GM12878 (cell line): ENCODE measurements around the gene FGF14. TPM values are rescaled to one million over a fixed set of nuclear protein-coding genes. Genes with fewer than 3 reads are reported as not detected.
A peak's percentile ranks its signal among the peaks of the same experiment; 100 is the strongest.

Source experiments
- ATAC-seq: fragments of 200-7000 bp; cut with Tn5 transposase; 3 replicates; pipeline ENCODE4 v1.9.1; 2020; ENCODE audit warnings: mild to moderate bottlenecking, moderate library complexity
- BruUV-seq: library from RNA; stranded (reverse); fragments of 400-500 nt; replicated peaks from 2 replicates; lab custom pipeline; 2021; lab: Mats Ljungman, UMichigan
- CTCF ChIA-PET: fragments of 300-600 bp; sonication (Branson Sonifier 250); formaldehyde crosslinking; extraction: SDS; loops from one replicate; lab custom pipeline; 2021; ENCODE audit warnings: inconsistent platforms; lab: Yijun Ruan, JAX
- POLR2A ChIA-PET: fragments of 350-600 bp; formaldehyde crosslinking; extraction: SDS; loops from one replicate; lab custom pipeline; 2021; ENCODE audit warnings: inconsistent platforms; lab: Charles Lee
- RAD21 ChIA-PET: fragments of 300-600 bp; sonication (Branson Sonifier 250); formaldehyde crosslinking; loops from one replicate; lab custom pipeline; 2023; ENCODE audit warnings: antibody characterized with exemption; ENCODE audit not compliant: unreplicated experiment; lab: Charles Lee
- SMC1A ChIA-PET: fragments of 300-600 bp; sonication (Branson Sonifier 250); formaldehyde crosslinking; loops from one replicate; lab custom pipeline; 2023; ENCODE audit not compliant: unreplicated experiment, uncharacterized antibody; lab: Charles Lee
- DNase-seq: peaks from one replicate; pipeline ENCODE4 v3.0.0-alpha.2; 2011; ENCODE audit warnings: low read depth, low spot score
- FAIRE-seq: peaks from 3 replicates; lab custom pipeline; 2011; peaks lifted over from hg19 to GRCh38; lab: Jason Lieb, UNC
- H2AFZ ChIP-seq: 2 replicates; pipeline ENCODE4 v1.6.0; 2011; ENCODE audit warnings: low read depth, low read length, control low read depth; ENCODE audit not compliant: control insufficient read depth
- H3K27ac ChIP-seq: 2 replicates; pipeline ENCODE4 v1.5.1; 2011; ENCODE audit warnings: control low read depth; ENCODE audit not compliant: control insufficient read depth, insufficient read depth
- H3K27me3 ChIP-seq, 2 experiments: replicated peaks in 1 of 2; 2 replicates each; pipeline versions ENCODE4 v1.6.0 to v1.6.1; 2011; ENCODE audit warnings: low read length in 1 of 2; ENCODE audit not compliant: control insufficient read depth in 2 of 2, insufficient read depth in 2 of 2
- H3K36me3 ChIP-seq, 2 experiments: 2 replicates each; pipeline ENCODE4 v1.5.1; 2011; ENCODE audit warnings: low read length in 1 of 2; ENCODE audit not compliant: control insufficient read depth in 2 of 2, insufficient read depth in 2 of 2
- H3K4me1 ChIP-seq: 2 replicates; pipeline ENCODE4 v1.6.1; 2011; ENCODE audit warnings: mild to moderate bottlenecking, low read length, moderate library complexity, mixed read lengths; ENCODE audit not compliant: control insufficient read depth, insufficient read depth
- H3K4me2 ChIP-seq: 2 replicates; pipeline ENCODE4 v1.6.0; 2011; ENCODE audit warnings: control low read depth; ENCODE audit not compliant: control insufficient read depth, insufficient read depth
- H3K4me3 ChIP-seq: fragments of 200-600 bp; sonication (generic); 2 replicates; pipeline ENCODE4 v1.5.1; 2016
- H3K79me2 ChIP-seq: 2 replicates; pipeline ENCODE4 v1.6.0; 2011; ENCODE audit warnings: low read length; ENCODE audit not compliant: control insufficient read depth, insufficient read depth
- H3K9ac ChIP-seq: 2 replicates; pipeline ENCODE4 v1.8.0; 2011; ENCODE audit warnings: low read length, control low read depth, mixed read lengths; ENCODE audit not compliant: control insufficient read depth, insufficient read depth
- H3K9me3 ChIP-seq: replicated peaks from 3 replicates; pipeline ENCODE4 v1.5.1; 2011; ENCODE audit warnings: mild to moderate bottlenecking, low read length; ENCODE audit not compliant: control insufficient read depth, insufficient read depth
- H4K20me1 ChIP-seq: 2 replicates; pipeline ENCODE4 v1.6.0; 2011; ENCODE audit not compliant: control insufficient read depth, insufficient read depth
- CTCF ChIP-seq, 3 experiments: IDR thresholded peaks in 2 of 3; conservative IDR thresholded peaks in 1 of 3; 2 replicates each; pipeline ENCODE4 v1.5.1; 2011; ENCODE audit warnings: low read depth in 3 of 3, low read length in 3 of 3, mild to moderate bottlenecking in 3 of 3, control low read depth in 2 of 3, moderate library complexity in 2 of 3, inconsistent platforms in 1 of 3, mixed read lengths in 1 of 3; ENCODE audit not compliant: control insufficient read depth in 2 of 3, insufficient read depth in 1 of 3; ENCODE audit errors: extremely low read depth in 1 of 3
- SMAD5 ChIP-seq: IDR thresholded peaks from 2 replicates; pipeline ENCODE4 v1.6.1; 2016; ENCODE audit warnings: antibody characterized with exemption, low read depth
- ZNF217 ChIP-seq: fragments of 450-650 bp; IDR thresholded peaks from 2 replicates; pipeline ENCODE4 v1.6.1; 2017; ENCODE audit warnings: antibody characterized with exemption, mild to moderate bottlenecking
- WGBS: methylation state at CpG from one replicate; pipeline ENCODE4 v1.1.6; 2016; ENCODE audit warnings: low lambda C conversion rate; ENCODE audit not compliant: insufficient replicate concordance, insufficient coverage; ENCODE audit errors: missing lambda C conversion rate; 5-methylcytosine and 5-hydroxymethylcytosine counted together
- in situ Hi-C: fragments of 300-500 bp; cut with MboI; formaldehyde crosslinking; loops from 9 replicates; pipeline ENCODE4 v1.14.3; 2018; ENCODE audit warnings: mixed read lengths
- intact Hi-C: fragments of 100-400 bp; cut with micrococcal nuclease; formaldehyde crosslinking; loops from one replicate; pipeline ENCODE4 v1.14.2; 2022; ENCODE audit not compliant: unreplicated experiment
- polyA plus RNA-seq, 11 experiments: library from polyadenylated mRNA; depleted of rRNA in 4 of 11; unstranded in 6 of 11; stranded (reverse) in 5 of 11; fragments of >200 nt; fragmentation: Nextera tagmentation in 4 of 11; fragmentation: Illumina TruSeq in 1 of 11; extraction: Ambion mirVana in 4 of 11; extraction: Trizol in 1 of 11; gene quantifications; 1 replicate in 1 of 11; 2 replicates in 10 of 11; pipeline versions ENCODE4 v1.2.1 to v1.2.3, GENCODE V29; 2011 to 2016; ENCODE audit warnings: inconsistent platforms in 2 of 11, missing spikeins in 2 of 11, low read depth in 1 of 11
- total RNA-seq, 4 experiments: library from RNA; depleted of rRNA in 3 of 4; stranded (reverse); fragments of >200 nt in 3 of 4; fragmentation: Illumina TruSeq in 1 of 4; extraction: Trizol in 1 of 4; gene quantifications; 2 replicates each; pipeline versions ENCODE4 v1.2.1 to v1.2.3, GENCODE V29; 2013 to 2021

The FGF14 gene
- total and polyA plus RNA-seq, 10 of the 15 experiments (the other 5 are each of a cell fraction or from before 2014, with no cell fraction given), result under 0.01 to 0.44 (median 0.04) TPM

- no peak for TF ChIP-seq ZNF217
These were observed 1.1 kb downstream of the FGF14 start (continued) for GRCh38 chr13:102400675-102401145.

DNA sequence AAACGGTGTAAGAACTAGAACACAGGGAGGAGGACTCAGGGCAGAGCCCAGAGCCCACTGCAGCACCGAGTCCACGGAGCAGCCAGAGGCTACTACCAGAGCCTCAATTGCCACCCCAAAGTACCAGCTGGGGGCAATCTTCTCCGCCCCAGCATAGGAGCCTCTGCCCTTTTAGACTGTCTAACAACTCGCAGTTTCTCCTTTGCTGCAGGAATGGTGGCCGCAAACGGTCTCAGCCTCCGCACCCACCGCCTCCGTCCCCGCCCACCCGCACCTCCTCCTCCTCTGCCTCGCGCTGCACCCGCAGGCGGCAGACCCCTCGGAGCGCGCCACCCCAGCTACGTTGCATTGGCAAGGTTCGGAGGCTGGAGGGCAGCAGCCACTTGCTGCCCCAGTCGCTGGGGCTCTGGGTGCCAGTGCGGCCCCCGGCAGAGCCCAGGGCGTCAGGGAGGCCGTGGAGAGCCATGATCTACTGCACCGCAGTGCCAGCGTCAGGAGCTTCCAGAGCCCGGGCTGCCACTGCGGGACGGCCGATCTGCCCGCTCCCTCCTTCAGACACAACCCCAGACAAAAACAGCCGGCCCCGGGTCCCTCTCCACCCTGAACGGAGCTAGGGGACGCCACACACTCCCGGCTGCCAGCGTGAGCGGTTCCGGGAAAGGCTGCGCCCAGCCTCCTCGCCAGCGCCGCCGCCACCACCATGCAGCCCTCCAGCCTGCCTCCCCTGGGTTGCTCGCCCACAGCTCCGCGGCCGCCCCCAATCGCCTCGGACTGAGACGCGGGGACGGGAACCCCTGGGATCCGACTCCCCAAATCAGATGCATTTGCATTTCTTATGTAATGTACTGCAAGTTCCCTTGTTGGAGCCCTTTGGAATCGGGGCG, 1.8 kb downstream of the FGF14 start:
- TF ChIP-seq CTCF (IDR thresholded peaks at IDR 0.05 in 2 of 3, conservative IDR thresholded peaks at IDR 0.05 in 1 of 3; ENCODE audit: control insufficient read depth in 2 of 3, extremely low read depth in 1 of 3, insufficient read depth in 1 of 3, low read depth in 3 of 3, low read length in 3 of 3) (peak in 1 of 3 experiments; percentile 10; a peak in 2 of 6 replicates), SMAD5 (no peak)
- ChIA-PET CTCF (interaction anchor here (1.0 to 1.8 kb wide), 4 partner anchors 31 to 59 kb away, joined by 3 to 7 read pairs (median 6); no protein-coding TSS in a partner anchor), SMC1A (no interaction called here), RAD21 (interaction anchor here (1.3 to 1.8 kb wide), 2 partner anchors 39 to 57 kb away, joined by 4 to 5 read pairs; no protein-coding TSS in a partner anchor), POLR2A (no interaction called here)
- H3K36me3 ChIP-seq, result no peaks in the 10 kb centered on the region
- WGBS, result 2% methylated on average over 47 of the region's 58 CpGs
- H4K20me1 ChIP-seq, result no peaks in the 10 kb centered on the region
- H3K4me3 ChIP-seq, result no peak overlapping the region
- H3K9me3 ChIP-seq, result no peaks in the 10 kb centered on the region; the same call in 2 of the 3 replicates
- in situ Hi-C loops, result no loop called here
- H3K4me1 ChIP-seq, result no peaks in the 10 kb centered on the region
- H3K79me2 ChIP-seq, result no peaks in the 10 kb centered on the region
- no peak overlapping the region for H2AFZ ChIP-seq
- H3K9ac ChIP-seq, result no peak overlapping the region
- FAIRE-seq (no peak), ATAC-seq (peak; percentile 68), DNase-seq (no peak)
- no peak overlapping the region for H3K4me2 ChIP-seq
- H3K27ac ChIP-seq, result no peak overlapping the region
- no TSS peak for BruUV-seq
- intact Hi-C loops, result no loop called here
- peaks cover 10 to 11% of the 10 kb centered on the region in 2 experiments for H3K27me3 ChIP-seq
